ENCODE measurements around the gene PSAP. TPM values are rescaled to one million over a fixed set of nuclear protein-coding genes. Genes with fewer than 3 reads are reported as not detected.
A peak's percentile ranks its signal among the peaks of the same experiment; 100 is the strongest.

The PSAP gene
- polyA plus RNA-seq, 1 donor from 2014 or later = 651 TPM

DNA sequence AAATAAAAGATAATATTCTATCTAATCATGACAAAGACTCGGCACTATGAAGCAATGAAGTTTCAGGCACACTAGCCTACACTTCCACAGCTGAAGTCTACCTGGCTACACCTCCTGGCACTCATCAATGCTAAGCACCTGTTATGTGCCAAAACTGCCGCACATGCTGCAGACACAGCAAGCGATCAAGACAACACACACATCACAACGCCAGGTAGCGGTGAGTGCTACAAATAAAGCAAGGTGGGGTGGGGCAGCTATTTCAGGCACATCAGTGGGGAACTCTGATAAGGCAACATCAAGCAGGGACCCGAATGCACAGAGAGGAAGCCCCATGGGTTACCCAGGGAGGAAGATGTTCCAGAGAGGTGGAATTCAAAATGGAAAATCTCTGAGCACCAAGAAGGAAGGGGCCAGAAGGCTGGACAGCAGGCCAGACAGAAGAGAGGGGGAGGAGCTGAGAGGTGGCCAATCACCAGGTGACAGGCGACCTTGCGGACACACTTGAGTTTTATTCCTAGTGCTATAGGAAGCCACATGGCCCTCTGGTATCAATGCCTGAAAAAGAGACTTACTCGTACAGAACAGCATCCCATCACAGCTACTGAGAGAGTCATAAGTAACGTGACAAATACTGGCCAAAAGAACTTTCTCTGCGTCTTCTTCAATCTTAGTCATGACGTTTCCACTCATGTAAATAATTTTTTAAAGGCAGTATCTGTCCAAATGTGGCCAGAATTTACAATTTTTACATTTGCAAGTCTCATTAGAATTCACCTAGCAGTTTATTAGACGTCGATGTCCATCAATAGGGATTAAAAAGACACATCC lies 8.0 kb downstream of the PSAP start:
- H2AFZ ChIP-seq (ENCODE audit: low read depth, low read length) = no peak overlapping the region
- H3K36me3 ChIP-seq (ENCODE audit: insufficient read depth, low read length) = no peaks in the 10 kb centered on the region
- H3K79me2 ChIP-seq (replicated peaks; ENCODE audit: insufficient read depth, low read length) = peaks cover 81% of the 10 kb centered on the region
- no peaks in the 10 kb centered on the region for H3K9me2 ChIP-seq (ENCODE audit: insufficient read depth, low read length)
- no peaks in the 10 kb centered on the region for H3K27me3 ChIP-seq (ENCODE audit: insufficient read depth, low read depth, low read length)
- peak overlapping the region; percentile 99 for H3K27ac ChIP-seq (ENCODE audit: low read length)
- H3K9me3 ChIP-seq (ENCODE audit: low read length) = no peaks in the 10 kb centered on the region
- TF ChIP-seq RAD21 (conservative IDR thresholded peaks at IDR 0.05) (no peak), SMC3 (conservative IDR thresholded peaks at IDR 0.05; ENCODE audit: poor library complexity) (no peak), EZH2 (IDR thresholded peaks at IDR 0.05; ENCODE audit: borderline replicate concordance, insufficient read depth, low read length, poor library complexity, severe bottlenecking) (no peak)
- TF ChIP-seq, protein P1, sequence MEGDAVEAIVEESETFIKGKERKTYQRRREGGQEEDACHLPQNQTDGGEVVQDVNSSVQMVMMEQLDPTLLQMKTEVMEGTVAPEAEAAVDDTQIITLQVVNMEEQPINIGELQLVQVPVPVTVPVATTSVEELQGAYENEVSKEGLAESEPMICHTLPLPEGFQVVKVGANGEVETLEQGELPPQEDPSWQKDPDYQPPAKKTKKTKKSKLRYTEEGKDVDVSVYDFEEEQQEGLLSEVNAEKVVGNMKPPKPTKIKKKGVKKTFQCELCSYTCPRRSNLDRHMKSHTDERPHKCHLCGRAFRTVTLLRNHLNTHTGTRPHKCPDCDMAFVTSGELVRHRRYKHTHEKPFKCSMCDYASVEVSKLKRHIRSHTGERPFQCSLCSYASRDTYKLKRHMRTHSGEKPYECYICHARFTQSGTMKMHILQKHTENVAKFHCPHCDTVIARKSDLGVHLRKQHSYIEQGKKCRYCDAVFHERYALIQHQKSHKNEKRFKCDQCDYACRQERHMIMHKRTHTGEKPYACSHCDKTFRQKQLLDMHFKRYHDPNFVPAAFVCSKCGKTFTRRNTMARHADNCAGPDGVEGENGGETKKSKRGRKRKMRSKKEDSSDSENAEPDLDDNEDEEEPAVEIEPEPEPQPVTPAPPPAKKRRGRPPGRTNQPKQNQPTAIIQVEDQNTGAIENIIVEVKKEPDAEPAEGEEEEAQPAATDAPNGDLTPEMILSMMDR (IDR thresholded peaks at IDR 0.05; ENCODE audit: poor library complexity, severe bottlenecking) = no peak
- peaks cover 6% of the 10 kb centered on the region for H4K20me1 ChIP-seq (ENCODE audit: insufficient read depth)
- peaks cover 19% of the 10 kb centered on the region for H3F3A ChIP-seq (ENCODE audit: insufficient read depth, low read length, poor library complexity, severe bottlenecking)
- no peak overlapping the region for H3K4me2 ChIP-seq (ENCODE audit: low read length)
- H3K9ac ChIP-seq (ENCODE audit: low read length) = no peak overlapping the region
- peak overlapping the region; percentile 39 for H3K4me3 ChIP-seq (ENCODE audit: low read length)

GRCh38 chr10:71842422-71842821 lies 8.6 kb downstream of the PSAP start:
- TF ChIP-seq EP300 (conservative IDR thresholded peaks at IDR 0.05; ENCODE audit: poor library complexity, severe bottlenecking) (no peak), POLR2AphosphoS5 (IDR thresholded peaks at IDR 0.05) (no peak), TAF1 (IDR thresholded peaks at IDR 0.05; ENCODE audit: low read depth) (no peak), REST (IDR thresholded peaks at IDR 0.05; ENCODE audit: borderline replicate concordance) (no peak), MXI1 (conservative IDR thresholded peaks at IDR 0.05; ENCODE audit: poor library complexity, severe bottlenecking) (no peak), RAD21 (conservative IDR thresholded peaks at IDR 0.05) (no peak), SMC3 (conservative IDR thresholded peaks at IDR 0.05; ENCODE audit: poor library complexity) (no peak), EZH2 (IDR thresholded peaks at IDR 0.05; ENCODE audit: borderline replicate concordance, insufficient read depth, low read length, poor library complexity, severe bottlenecking) (no peak)
- TF ChIP-seq, protein P1 (IDR thresholded peaks at IDR 0.05; ENCODE audit: poor library complexity, severe bottlenecking) = no peak
- Histone ChIP-seq H3K9ac (ENCODE audit: low read length) (no peak overlapping the region), H3K4me3 (ENCODE audit: low read length) (no peak overlapping the region), H3K79me2 (replicated peaks; ENCODE audit: insufficient read depth, low read length) (peaks cover 81% of the 10 kb centered on the region), H3K27me3 (ENCODE audit: insufficient read depth, low read depth, low read length) (no peaks in the 10 kb centered on the region), H3F3A (ENCODE audit: insufficient read depth, low read length, poor library complexity, severe bottlenecking) (peaks cover 19% of the 10 kb centered on the region), H4K20me1 (ENCODE audit: insufficient read depth) (peaks cover under 1% of the 10 kb centered on the region), H3K36me3 (ENCODE audit: insufficient read depth, low read length) (no peaks in the 10 kb centered on the region), H3K4me2 (ENCODE audit: low read length) (no peak overlapping the region), H3K27ac (ENCODE audit: low read length) (peak overlapping the region; percentile 99), H3K9me2 (ENCODE audit: insufficient read depth, low read length) (no peaks in the 10 kb centered on the region), H2AFZ (ENCODE audit: low read depth, low read length) (no peak overlapping the region), H3K9me3 (ENCODE audit: low read length) (no peaks in the 10 kb centered on the region)

Measured in neural cell (in vitro differentiated cells).